ENCODE measurements around the gene SS18L1.

- TF ChIP-seq CTCF (conservative IDR thresholded peaks at IDR 0.05; ENCODE audit: low read depth in 2 of 2) (no peak), POLR2AphosphoS5 (IDR thresholded peaks at IDR 0.05; ENCODE audit: low read depth) (no peak), EZH2 (IDR thresholded peaks at IDR 0.05; ENCODE audit: low read depth, unreplicated experiment) (no peak), EZH2phosphoT487 (IDR thresholded peaks at IDR 0.05; ENCODE audit: unreplicated experiment) (no peak), ETS1 (IDR thresholded peaks at IDR 0.05) (no peak), REST (IDR thresholded peaks at IDR 0.05; ENCODE audit: unreplicated experiment) (no peak)
These were observed 38.7 kb upstream of the SS18L1 start for GRCh38 chr20:62104791-62105345.
